GM21528 (cell line): ENCODE data around the gene TMC5.
"Not testable (repeated sequence)": the region's sequence is repeated elsewhere in the genome, so short reads cannot be mapped to it uniquely, and the experiment has no call there.

ENCODE experiments used
- ATAC-seq: cut with Tn5 transposase; IDR thresholded peaks from one replicate; pipeline ENCODE4 v1.9.1; 2021; ENCODE audit warnings: mild to moderate bottlenecking, moderate library complexity; ENCODE audit not compliant: unreplicated experiment, low FRiP score

The TMC5 gene

GRCh38 chr16:19396555-19397011, 21.1 kb upstream of the TMC5 start:
- no peak for ATAC-seq

GRCh38 chr16:19397373-19397772, 20.3 kb upstream of the TMC5 start:
- ATAC-seq: not testable (repeated sequence)

- ATAC-seq: no peak
These were observed 17.0 kb upstream of the TMC5 start for GRCh38 chr16:19400711-19401110.

GRCh38 chr16:19406891-19407491, 10.7 kb upstream of the TMC5 start:
- ATAC-seq: no peak

GRCh38 chr16:19410435-19411171, 7.1 kb upstream of the TMC5 start:
- no peak for ATAC-seq

- ATAC-seq: no peak
These were observed 6.4 kb upstream of the TMC5 start for GRCh38 chr16:19411298-19411697.

GRCh38 chr16:19412055-19412454, 5.6 kb upstream of the TMC5 start:
- not testable (repeated sequence) for ATAC-seq

- no peak for ATAC-seq
These were observed 2.2 kb upstream of the TMC5 start for GRCh38 chr16:19415461-19415860.

GRCh38 chr16:19415918-19416317, 1.8 kb upstream of the TMC5 start:
- no peak for ATAC-seq

GRCh38 chr16:19418200-19418599, 517 bp downstream of the TMC5 start:
- ATAC-seq: no peak

- no peak for ATAC-seq
These were observed 2.0 kb downstream of the TMC5 start for GRCh38 chr16:19419698-19420075.

GRCh38 chr16:19424478-19424877, 6.8 kb downstream of the TMC5 start:
- no peak for ATAC-seq

GRCh38 chr16:19430345-19430744, 12.7 kb downstream of the TMC5 start:
- no peak for ATAC-seq

- ATAC-seq: no peak
These were observed 14.1 kb downstream of the TMC5 start for GRCh38 chr16:19431636-19432340.

GRCh38 chr16:19432429-19432828, 14.7 kb downstream of the TMC5 start:
- ATAC-seq: no peak

- ATAC-seq: no peak
These were observed 16.9 kb downstream of the TMC5 start for GRCh38 chr16:19434584-19434983.

- ATAC-seq: no peak
These were observed 18.9 kb downstream of the TMC5 start for GRCh38 chr16:19436540-19436939.

- ATAC-seq: no peak
These were observed 19.6 kb downstream of the TMC5 start for GRCh38 chr16:19437280-19437679.

GRCh38 chr16:19438739-19439138, 21.1 kb downstream of the TMC5 start:
- ATAC-seq: no peak

- no peak for ATAC-seq
These were observed 21.8 kb downstream of the TMC5 start for GRCh38 chr16:19439483-19439882.

GRCh38 chr16:19443659-19444058, 26.0 kb downstream of the TMC5 start:
- no peak for ATAC-seq
